GM12872 (cell line): ENCODE results near the gene LAP3.

Experiments used
- TF ChIP-seq, protein P1 (sequence below): IDR thresholded peaks from 3 replicates; pipeline ENCODE4 v1.5.1; 2011; ENCODE audit warnings: low read depth, mild to moderate bottlenecking, low read length, moderate library complexity; ENCODE audit not compliant: insufficient read depth

LAP3 gene

DNA sequence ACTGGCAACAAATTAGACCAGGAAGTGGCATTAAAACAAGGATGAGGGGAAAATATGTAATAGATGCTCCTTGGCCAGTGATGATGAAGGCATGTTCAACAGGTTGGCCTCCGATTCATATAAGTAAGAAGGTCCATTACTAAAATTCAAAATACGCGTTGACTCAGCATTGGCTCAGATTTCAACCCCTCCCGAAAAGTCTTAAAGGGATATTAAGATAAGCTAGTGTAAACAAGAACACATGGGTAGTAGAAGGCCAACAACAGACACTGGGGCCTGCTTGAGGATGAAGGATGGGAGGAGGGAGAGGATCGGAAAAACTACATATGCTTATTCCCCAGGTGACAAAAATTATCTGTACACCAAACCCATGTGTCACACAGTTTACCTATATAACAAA lies 19.1 kb upstream of the LAP3 start:
- TF ChIP-seq, protein P1, sequence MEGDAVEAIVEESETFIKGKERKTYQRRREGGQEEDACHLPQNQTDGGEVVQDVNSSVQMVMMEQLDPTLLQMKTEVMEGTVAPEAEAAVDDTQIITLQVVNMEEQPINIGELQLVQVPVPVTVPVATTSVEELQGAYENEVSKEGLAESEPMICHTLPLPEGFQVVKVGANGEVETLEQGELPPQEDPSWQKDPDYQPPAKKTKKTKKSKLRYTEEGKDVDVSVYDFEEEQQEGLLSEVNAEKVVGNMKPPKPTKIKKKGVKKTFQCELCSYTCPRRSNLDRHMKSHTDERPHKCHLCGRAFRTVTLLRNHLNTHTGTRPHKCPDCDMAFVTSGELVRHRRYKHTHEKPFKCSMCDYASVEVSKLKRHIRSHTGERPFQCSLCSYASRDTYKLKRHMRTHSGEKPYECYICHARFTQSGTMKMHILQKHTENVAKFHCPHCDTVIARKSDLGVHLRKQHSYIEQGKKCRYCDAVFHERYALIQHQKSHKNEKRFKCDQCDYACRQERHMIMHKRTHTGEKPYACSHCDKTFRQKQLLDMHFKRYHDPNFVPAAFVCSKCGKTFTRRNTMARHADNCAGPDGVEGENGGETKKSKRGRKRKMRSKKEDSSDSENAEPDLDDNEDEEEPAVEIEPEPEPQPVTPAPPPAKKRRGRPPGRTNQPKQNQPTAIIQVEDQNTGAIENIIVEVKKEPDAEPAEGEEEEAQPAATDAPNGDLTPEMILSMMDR, result no peak

DNA sequence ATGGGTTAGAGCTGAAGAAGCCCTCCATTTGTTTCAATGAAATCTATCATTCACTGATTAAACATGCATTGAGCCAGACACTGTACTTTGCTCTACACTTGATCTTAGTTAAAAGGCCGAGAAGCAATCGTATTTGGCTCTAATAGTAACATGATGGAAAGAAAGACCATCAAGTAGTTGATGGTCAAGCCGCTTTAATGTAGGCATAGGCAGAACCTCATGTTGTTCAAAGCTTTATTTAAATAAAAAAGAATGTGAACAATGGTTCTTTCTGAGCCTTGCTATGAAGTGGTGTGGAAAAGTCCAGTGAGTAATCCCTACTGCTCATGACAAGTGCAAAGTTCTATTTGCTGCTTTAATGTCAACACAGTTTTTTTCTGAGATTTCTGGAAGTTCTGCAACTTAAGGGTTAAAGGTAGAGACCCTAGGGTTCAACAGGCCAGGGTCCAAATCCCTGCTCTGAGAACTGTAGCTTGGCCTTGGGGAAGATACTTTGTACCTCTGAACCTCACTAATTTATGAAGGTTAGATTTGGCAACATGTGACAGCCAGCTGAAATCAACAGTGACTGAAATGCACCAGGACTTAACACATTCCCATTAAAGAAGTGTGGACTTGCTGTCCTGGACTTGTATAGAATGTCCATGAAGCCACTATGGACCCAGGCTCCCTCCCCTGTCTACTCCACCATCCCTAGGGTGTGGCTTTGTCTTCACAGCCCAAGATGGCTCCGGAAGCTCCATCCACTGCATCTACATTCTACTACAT lies 17.9 kb upstream of the LAP3 start:
- TF ChIP-seq, protein P1, result no peak

DNA sequence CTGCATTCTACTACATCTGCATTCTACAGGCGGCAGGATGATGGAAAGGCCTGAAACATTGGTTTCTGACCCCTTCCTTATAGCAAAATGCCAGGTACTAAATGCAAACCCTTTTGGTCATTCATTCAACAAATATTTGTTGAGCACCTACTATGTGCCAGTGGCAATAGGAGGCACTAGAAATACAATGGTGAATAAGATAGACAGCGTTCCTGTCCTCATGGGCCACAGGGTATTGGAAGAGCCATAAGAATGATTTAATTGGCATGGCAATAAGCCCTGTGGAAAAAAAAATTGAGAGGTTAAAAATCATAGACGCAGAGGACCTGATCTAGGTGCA lies 17.3 kb upstream of the LAP3 start:
- TF ChIP-seq, protein P1, result no peak

DNA sequence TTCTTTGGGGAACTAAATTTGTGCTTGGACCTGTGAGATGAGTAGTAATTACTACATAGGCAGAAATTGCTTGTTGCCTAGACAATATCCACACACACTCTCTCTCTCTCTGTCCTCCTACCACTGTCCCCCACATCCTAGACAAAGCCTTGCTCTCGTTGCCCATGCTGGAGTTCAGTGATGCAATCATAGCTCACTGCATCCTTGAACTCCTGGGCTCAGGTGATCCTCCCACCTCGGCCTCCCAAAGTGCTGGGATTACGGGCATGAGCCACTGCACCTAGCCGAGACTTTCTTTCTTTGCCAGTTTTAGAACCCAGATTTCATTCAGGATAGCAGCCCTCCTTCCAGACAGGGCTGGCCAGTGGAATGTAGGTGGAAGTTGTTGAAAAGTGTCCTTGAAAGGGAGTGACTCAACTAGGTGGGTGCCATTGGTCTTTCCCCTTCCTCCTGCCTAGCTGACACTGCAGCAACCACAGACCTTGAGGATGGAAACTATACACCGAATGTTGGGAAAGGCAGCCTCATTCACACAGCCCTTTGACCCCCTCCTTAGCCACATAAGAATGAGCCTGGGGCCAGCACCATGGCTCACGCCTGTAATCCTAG lies 16.8 kb upstream of the LAP3 start:
- TF ChIP-seq, protein P1, result no peak

DNA sequence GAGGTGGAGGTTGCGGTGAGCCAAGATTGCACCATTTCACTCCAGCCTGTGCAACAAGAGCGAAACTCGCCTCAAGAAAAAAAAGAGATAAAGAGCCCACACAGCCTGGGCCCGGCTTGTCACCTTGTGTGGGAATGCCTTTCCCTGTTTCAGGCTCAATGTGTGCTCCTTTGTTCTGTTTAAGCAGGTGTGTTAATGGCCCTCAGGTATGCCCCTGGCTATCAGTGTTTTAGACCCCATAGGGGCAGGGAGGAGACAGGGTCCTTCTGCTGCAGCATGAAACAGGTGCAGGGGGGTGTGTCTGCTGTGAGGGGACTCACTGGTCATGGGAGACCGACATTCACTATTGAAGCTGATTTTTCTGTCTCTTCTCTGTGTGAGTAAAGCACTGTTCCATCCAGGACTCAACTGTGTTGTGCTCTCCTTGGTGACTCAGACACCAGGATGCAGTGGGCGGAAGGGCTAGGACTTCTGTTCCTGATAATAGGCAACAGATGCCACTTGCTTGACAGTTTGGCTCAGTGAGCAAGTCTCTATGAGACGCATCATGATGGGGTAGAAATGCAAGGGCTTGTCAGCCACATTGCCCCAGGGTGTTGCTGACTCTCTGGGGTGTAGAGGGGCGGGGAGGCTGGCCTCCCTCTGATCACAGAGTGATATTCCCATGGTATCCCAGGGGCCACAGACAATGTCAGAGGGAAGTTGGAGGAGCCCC lies 15.6 kb upstream of the LAP3 start:
- TF ChIP-seq, protein P1, result no peak

DNA sequence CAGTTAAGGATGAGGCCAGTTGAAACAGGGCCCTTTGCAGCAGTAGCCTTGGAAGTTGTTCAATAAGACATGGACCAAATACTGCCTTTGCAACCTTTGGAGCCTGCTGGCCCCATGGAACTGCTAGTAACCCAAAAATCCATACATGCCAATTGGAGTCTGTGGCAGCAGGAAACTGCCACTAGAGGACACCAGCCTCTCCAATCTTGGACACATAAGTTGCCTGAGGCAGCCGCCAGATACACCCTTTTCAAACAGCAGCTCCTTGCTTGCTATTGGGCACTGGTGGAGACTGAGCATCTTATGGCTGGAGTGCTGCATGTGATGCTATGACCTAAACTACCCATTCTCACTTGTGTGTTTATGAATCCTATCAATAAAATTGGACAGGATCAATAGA lies 14.8 kb upstream of the LAP3 start:
- TF ChIP-seq, protein P1, result peak; percentile 38; the same call in 2 of the 3 replicates

DNA sequence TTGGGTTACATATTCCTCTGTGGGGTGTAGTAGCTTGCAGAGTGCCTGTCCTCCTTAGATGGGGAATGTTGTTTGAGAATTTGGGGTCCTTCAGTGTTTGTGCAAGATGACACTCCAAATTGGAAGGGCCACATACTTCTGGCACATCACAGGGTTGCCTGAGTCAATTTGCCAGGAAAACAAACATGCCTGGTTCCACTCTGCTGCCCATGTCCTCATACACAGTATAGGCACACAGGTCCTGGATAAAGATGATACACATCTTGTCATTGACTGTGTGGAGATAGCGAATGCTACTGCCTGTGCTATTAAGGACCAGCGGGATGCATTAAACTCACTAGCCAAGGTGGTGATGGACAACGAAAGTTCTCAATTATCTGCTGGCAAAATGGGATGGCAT lies 11.2 kb upstream of the LAP3 start:
- TF ChIP-seq, protein P1, result no peak
